Fibroblast of skin of scalp (primary cell): Measurements from ENCODE around the gene UQCR11.

Experiments used
- DNase-seq: peaks from one replicate; pipeline ENCODE4 v3.0.0-alpha.2; 2013

UQCR11 gene

GRCh38 chr19:1615156-1615765, 10.0 kb upstream of the UQCR11 start:
- DNase-seq = no peak

- DNase-seq = no peak
Measured at GRCh38 chr19:1613808-1614570, 8.7 kb upstream of the UQCR11 start.

GRCh38 chr19:1613146-1613545, 7.9 kb upstream of the UQCR11 start:
- DNase-seq = no peak

- DNase-seq = no peak
Measured at GRCh38 chr19:1612114-1613086, 7.1 kb upstream of the UQCR11 start.

- no peak for DNase-seq
Measured at GRCh38 chr19:1611353-1611752, 6.1 kb upstream of the UQCR11 start.

GRCh38 chr19:1610579-1610978, 5.3 kb upstream of the UQCR11 start:
- no peak for DNase-seq

- DNase-seq = no peak
Measured at GRCh38 chr19:1609680-1610474, 4.6 kb upstream of the UQCR11 start.

GRCh38 chr19:1609103-1609396, 3.8 kb upstream of the UQCR11 start:
- DNase-seq = no peak

- no peak for DNase-seq
Measured at GRCh38 chr19:1608359-1609102, 3.3 kb upstream of the UQCR11 start.

- no peak for DNase-seq
Measured at GRCh38 chr19:1606138-1606651, 933 bp upstream of the UQCR11 start.

- no peak for DNase-seq
Measured at GRCh38 chr19:1602091-1602707, 3.1 kb downstream of the UQCR11 start.

GRCh38 chr19:1601613-1602064, 3.6 kb downstream of the UQCR11 start:
- no peak for DNase-seq

- no peak for DNase-seq
Measured at GRCh38 chr19:1599460-1599846, 5.8 kb downstream of the UQCR11 start.

- no peak for DNase-seq
Measured at GRCh38 chr19:1598777-1599459, 6.3 kb downstream of the UQCR11 start.

- DNase-seq = no peak
Measured at GRCh38 chr19:1593501-1593772, 11.8 kb downstream of the UQCR11 start.

- peak; percentile 94 for DNase-seq
Measured at GRCh38 chr19:1592755-1593500, 12.3 kb downstream of the UQCR11 start, which contains the start of gene MBD3. Gene MBD3 (minus strand): TSS chr19:1592865. CDS start chr19:1592631, 234 bp downstream.

GRCh38 chr19:1592024-1592754, 13.1 kb downstream of the UQCR11 start:
- DNase-seq = peak; percentile 92

GRCh38 chr19:1591421-1592023, 13.7 kb downstream of the UQCR11 start:
- DNase-seq = no peak
